AG04450 (cell line): ENCODE data around the gene GSKIP. TPM values are rescaled to one million over a fixed set of nuclear protein-coding genes. Genes with fewer than 3 reads are reported as not detected.

Source experiments
- CTCF ChIA-PET: fragments of 300-600, 350-600 bp; formaldehyde crosslinking; extraction: SDS; loops from one replicate; lab custom pipeline; 2022; ENCODE audit warnings: antibody characterized with exemption, inconsistent platforms; lab: Charles Lee
- POLR2A ChIA-PET: fragments of 350-600 bp; formaldehyde crosslinking; extraction: SDS; loops from one replicate; lab custom pipeline; 2021; ENCODE audit warnings: antibody characterized with exemption, inconsistent platforms; lab: Yijun Ruan, JAX
- DNase-seq: peaks from one replicate; pipeline ENCODE4 v3.0.0-alpha.2; 2011; ENCODE audit warnings: low read depth, low spot score
- H3K27ac ChIP-seq: one replicate; pipeline ENCODE4 v1.5.1; 2012; ENCODE audit warnings: low read depth, low read length, control low read depth
- H3K27me3 ChIP-seq: one replicate; pipeline ENCODE4 v1.6.0; 2012; ENCODE audit warnings: low read length; ENCODE audit not compliant: control insufficient read depth, insufficient read depth
- H3K4me3 ChIP-seq: 2 replicates; pipeline ENCODE4 v1.5.1; 2011; ENCODE audit warnings: mild to moderate bottlenecking, low read depth, low read length, control low read depth
- H3K9me3 ChIP-seq: 2 replicates; pipeline ENCODE4 v1.5.1; 2012; ENCODE audit warnings: low read length; ENCODE audit not compliant: control insufficient read depth, insufficient read depth
- CTCF ChIP-seq: IDR thresholded peaks from 2 replicates; pipeline ENCODE4 v1.5.1; 2011; ENCODE audit warnings: low read depth, low read length, control low read depth, inconsistent platforms
- polyA plus RNA-seq: library from polyadenylated mRNA; depleted of rRNA; stranded (reverse); fragments of >200 nt; gene quantifications from 2 replicates; pipeline ENCODE4 v1.2.3, GENCODE V29; 2011

GSKIP gene
- polyA plus RNA-seq, 1 experiment, result 37.9 TPM

GRCh38 chr14:96403409-96403808 is 40.1 kb downstream of the GSKIP start:
- ChIA-PET CTCF (interaction anchor here (1.3 kb wide), 1 partner anchor 21 kb away, joined by 4 read pairs; no protein-coding TSS in a partner anchor), POLR2A (no interaction called here)
- Histone ChIP-seq H3K27ac (no peak overlapping the region), H3K4me3 (no peak overlapping the region), H3K27me3 (peaks cover 19% of the 10 kb centered on the region), H3K9me3 (no peaks in the 10 kb centered on the region)
- no peak for TF ChIP-seq CTCF
- DNase-seq, result no peak

GRCh38 chr14:96405677-96406076 is 42.4 kb downstream of the GSKIP start:
- no peak for DNase-seq
- Histone ChIP-seq H3K9me3 (no peaks in the 10 kb centered on the region), H3K4me3 (no peak overlapping the region), H3K27ac (no peak overlapping the region), H3K27me3 (peaks cover 13% of the 10 kb centered on the region)
- TF ChIP-seq CTCF, result no peak
- CTCF ChIA-PET, result interaction anchor here (1.2 kb wide), 1 partner anchor 18 kb away, joined by 3 read pairs; no protein-coding TSS in a partner anchor
- POLR2A ChIA-PET, result no interaction called here

- ChIA-PET CTCF (no interaction called here), POLR2A (no interaction called here)
- Histone ChIP-seq H3K27me3 (peaks cover 8% of the 10 kb centered on the region), H3K9me3 (no peaks in the 10 kb centered on the region), H3K27ac (no peak overlapping the region), H3K4me3 (no peak overlapping the region)
- TF ChIP-seq CTCF, result no peak
- DNase-seq, result no peak
Observed at GRCh38 chr14:96407935-96408570, 44.7 kb downstream of the GSKIP start.

GRCh38 chr14:96408608-96409007 is 45.3 kb downstream of the GSKIP start:
- Histone ChIP-seq H3K4me3 (no peak overlapping the region), H3K27ac (no peak overlapping the region), H3K27me3 (peaks cover 9% of the 10 kb centered on the region), H3K9me3 (no peaks in the 10 kb centered on the region)
- DNase-seq, result no peak
- ChIA-PET POLR2A (no interaction called here), CTCF (interaction anchor here (1.0 kb wide), 1 partner anchor 112 kb away, joined by 3 read pairs; no protein-coding TSS in a partner anchor)
- no peak for TF ChIP-seq CTCF

- ChIA-PET CTCF (no interaction called here), POLR2A (no interaction called here)
- Histone ChIP-seq H3K27me3 (peaks cover 9% of the 10 kb centered on the region), H3K27ac (no peak overlapping the region), H3K4me3 (no peak overlapping the region), H3K9me3 (no peaks in the 10 kb centered on the region)
- DNase-seq, result no peak
- TF ChIP-seq CTCF, result no peak
Observed at GRCh38 chr14:96409701-96410100, 46.4 kb downstream of the GSKIP start.
